Activated CD4-positive, alpha-beta T cell treated with anti-CD3 and anti-CD28 coated beads, Interleukin-2, amount 50 U/mL, for 16 hours (primary cell): ENCODE measurements around the gene RHOF.
A peak's percentile ranks its signal among the peaks of the same experiment; 100 is the strongest.

Experiments used
- DNase-seq: peaks from one replicate; pipeline ENCODE4 v3.0.0-alpha.2; 2020

Gene RHOF, protein sequence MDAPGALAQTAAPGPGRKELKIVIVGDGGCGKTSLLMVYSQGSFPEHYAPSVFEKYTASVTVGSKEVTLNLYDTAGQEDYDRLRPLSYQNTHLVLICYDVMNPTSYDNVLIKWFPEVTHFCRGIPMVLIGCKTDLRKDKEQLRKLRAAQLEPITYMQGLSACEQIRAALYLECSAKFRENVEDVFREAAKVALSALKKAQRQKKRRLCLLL

GRCh38 chr12:121793440-121793837, at the start of gene RHOF:
TSS of gene RHOF (minus strand) at chr12:121793688. CDS start at chr12:121793633, 55 bp downstream.
- no peak for DNase-seq

- DNase-seq, result no peak
Observed at GRCh38 chr12:121839993-121840761, 46.7 kb upstream of the RHOF start.

DNA sequence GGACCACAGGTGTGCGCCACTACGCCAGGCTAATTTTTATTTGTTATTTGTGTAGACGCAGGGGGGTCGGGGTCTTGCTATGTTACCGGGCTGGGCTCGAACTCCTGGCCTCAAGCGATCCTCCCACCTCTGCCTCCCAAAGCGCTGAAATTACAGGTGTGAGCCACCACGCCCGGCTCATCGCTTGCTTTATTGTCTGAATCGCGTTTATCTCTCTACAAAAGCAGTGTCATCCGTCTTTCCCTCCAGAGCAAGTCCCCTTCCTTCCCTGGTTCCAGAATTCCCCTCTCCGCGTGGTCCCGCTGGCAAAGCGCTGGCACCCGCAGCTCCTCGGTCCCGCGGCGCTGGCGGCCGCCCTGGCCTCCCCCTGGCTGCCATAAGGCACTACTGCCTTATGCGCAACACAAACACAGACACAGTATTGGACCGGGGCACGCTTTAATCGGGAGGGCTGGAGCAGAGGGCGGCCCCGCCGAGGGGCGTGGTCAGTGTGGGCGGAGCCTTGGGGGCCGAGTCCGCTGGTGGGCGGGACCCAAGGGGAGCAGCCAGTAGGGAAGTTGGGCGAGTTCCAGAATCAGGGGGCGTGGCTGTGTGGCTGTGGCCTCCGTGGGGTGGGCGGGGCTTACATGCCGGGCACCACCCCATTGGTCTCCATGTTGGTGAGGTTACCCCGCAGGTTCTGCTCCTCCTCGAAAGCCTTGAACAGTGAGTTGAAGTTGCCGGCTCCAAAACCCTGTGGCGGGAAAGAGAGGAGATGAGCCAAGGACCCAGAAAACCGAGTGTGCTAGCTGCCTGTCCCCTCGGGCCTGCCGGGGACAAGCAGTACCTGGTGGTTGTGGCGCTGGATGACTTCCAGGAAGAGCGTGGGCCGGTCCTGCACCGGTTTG, 45.9 kb upstream of the RHOF start:
- peak; percentile 99 for DNase-seq

- no peak for DNase-seq
Observed at GRCh38 chr12:121838126-121838525, 44.6 kb upstream of the RHOF start.

- DNase-seq, result no peak
Observed at GRCh38 chr12:121837680-121838079, 44.2 kb upstream of the RHOF start.

DNA sequence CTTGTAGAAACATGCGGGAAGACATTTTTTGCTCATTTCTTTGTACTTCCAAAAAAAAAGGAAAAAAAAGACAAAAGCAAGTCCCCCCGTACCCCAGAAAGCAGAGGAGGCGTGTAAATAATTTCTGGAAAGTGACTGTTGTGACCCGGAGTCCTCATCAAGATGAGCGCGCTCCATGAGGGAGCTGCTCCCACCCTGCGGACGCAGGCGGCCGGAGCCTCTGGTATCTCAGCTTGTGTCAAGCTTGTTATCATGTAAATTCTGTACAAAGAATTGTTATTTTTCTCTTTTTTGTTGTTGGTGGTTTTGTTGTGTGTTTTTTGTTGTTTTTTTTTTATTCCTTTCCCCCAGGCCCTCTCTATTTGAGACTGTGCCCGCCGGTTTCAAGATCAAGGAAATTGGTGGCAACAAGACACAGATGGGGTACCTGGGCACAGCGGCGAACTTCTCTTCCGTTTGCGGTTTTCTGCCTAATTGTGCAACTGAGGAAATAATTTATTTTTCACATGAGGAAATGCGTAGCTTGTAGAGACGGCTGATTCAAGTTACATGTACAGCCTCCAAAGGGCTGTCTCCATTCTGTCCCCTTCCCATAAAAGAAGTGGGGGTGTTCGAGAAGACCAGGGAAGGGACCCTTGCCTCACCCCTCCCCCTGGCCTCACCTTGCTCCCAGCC, 38.2 kb upstream of the RHOF start:
- no peak for DNase-seq

DNA sequence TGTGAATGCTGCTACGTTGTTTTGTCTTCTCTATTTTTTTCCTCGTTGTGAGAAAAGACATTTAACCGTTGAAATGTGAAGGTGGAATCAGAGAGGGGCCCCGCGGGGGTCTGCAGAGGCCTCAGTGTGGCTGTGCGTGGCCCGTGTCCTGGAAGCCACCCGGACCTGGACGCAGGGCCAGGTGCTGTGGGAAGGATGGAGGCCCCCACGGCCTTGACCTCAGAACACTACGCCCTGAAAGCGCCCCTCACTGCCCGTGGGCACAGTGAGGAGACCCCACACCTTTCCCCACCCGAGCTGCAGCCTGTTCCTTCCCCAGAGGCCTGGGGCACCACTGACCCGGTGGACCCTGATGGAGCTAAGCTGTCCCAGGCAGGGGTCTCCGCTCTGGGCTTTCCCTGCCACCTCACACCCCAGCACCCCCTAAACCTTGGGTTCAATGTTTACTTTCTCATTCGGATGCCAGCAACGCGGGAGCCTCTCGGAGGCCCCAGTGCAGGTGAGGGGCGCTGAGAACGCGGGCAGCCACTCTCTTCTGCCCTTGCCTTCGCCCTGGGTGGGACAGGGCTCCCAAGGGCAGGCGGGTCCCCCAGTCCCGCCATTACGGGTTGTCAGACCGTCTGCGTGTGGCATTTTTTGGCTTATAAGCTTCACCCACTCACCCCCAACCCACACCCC, 37.2 kb upstream of the RHOF start:
- DNase-seq, result no peak

DNA sequence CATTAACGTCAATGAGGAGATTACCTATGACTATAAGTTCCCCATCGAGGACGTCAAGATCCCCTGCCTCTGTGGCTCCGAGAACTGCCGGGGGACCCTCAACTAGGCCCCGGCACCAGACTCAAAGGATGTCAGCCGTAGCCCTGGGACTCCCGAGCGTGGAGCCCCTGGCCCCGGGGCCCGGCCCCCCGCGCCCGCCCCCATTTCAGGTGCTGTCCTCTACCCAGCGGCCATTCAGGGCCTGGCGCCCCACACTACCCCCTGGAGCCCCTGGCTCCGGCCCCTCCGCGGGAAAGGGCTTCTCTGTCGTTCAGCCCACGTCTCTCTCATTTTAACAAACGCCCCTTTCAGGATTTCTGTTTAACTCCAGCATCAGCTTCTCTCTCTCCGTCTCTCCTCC, 36.6 kb upstream of the RHOF start:
- DNase-seq, result no peak

DNA sequence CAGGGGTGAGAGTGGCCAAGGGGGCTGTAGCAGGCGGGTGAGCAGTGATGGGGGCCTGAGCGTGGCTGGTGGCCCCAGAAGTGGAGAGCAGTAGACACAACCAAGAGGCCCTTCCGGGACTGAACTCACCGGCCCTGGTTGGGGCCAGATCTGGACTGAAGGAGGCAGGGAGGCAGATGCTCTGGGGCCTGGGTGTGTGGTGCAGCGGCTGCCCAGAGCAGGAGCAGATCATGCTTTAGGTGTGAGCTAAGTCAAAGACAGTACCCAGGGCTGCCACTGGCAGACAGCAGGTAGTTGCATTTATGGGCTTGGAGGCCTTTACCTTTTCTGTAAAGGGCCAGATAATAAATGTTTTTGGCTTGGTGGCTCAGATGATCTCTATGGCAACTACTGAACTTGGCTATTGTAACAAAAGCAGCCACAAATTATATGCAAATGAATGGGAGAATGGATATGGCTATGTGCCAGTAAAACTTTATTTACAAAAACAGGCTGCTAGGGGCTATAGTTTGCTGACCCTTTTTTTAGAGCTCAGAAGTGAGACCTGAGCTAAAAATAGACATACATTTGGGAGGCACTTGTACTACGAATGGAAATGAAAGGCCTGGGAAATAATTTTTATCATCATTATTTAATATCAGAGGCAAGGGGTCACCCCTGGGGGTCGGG, 35.9 kb upstream of the RHOF start:
- DNase-seq, result no peak

DNA sequence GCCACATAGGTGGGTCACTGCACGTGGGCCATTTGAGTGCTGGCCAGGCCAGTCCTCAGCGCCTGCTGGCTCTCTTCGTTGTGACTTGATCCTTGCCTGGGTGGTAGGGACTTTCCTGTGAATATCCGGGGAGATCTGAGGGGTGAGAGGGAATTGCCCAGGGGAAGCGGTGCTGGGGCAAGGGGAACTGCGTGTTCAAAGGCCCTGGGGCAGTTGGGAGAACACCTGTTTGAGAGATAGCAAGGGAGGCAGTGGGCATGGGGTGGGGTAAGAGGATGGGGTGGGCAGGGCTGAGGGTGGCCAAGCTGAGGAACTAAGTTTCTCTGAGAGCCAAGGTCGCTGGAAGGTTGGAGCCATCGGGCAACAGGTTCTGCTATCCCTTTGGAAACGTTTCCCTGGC, 35.3 kb upstream of the RHOF start:
- DNase-seq, result no peak

DNA sequence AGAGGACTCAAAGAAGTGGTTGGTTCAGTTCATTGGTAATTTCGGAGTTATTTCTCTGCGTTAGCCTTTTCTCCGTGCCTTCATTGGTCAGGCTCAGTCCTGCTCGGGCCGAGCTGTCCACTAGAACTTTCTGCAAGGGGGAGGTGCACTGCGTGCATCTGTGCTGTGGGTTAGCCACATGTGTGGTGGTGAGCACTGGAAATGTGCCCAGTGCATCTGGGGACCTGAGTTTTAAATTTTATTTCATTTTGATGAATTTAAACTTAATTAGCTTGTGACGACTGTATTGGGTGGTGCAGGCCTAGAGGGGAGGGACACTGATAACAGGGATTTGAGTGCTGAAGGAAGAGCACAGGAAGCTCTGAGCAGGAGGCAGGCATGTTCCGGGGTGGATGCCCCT, 34.8 kb upstream of the RHOF start:
- DNase-seq, result no peak

GRCh38 chr12:121827351-121828099, 34.0 kb upstream of the RHOF start:
- DNase-seq, result no peak

- no peak for DNase-seq
Observed at GRCh38 chr12:121826318-121827150, 33.0 kb upstream of the RHOF start.

DNA sequence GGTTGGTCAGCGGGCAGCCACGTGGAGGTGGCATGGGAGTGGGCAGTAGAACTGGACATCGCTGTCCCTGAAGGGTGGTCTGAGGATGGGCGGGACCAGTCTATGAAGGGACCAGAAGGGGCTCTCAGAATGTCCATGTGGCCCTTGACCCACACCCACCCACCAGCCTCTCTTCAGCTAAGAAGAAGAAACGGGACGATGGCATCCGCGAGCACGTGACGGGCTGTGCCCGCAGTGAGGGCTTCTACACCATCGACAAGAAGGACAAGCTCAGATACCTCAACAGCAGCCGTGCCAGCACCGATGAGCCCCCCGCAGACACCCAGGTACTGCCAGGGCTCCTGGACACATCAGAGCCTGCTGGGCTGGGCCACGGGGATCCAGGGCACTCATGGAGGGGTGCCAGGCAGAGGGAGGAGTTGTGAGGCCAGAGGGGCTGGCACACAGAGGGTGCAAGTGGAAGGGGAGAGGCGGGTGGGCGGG, 31.6 kb upstream of the RHOF start:
- no peak for DNase-seq

DNA sequence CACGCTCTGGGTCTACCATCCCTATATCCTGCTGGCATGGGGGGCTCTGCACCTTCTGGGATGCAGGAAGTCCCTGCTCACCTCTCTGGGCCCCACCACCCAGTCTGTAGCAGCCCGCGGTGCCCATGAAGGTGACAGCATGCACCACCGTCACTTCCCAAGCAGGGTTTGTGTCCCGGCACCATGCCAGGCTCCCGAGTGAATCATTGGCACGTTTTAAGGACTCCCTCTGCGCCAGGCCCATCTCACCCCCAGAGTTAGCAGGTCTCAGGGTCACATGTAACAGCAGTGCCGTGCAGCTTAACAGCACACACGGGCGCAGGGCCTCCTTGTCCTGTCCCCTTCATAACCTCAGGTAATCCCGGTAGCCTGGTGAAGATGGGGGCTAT, 30.2 kb upstream of the RHOF start:
- DNase-seq, result no peak

DNA sequence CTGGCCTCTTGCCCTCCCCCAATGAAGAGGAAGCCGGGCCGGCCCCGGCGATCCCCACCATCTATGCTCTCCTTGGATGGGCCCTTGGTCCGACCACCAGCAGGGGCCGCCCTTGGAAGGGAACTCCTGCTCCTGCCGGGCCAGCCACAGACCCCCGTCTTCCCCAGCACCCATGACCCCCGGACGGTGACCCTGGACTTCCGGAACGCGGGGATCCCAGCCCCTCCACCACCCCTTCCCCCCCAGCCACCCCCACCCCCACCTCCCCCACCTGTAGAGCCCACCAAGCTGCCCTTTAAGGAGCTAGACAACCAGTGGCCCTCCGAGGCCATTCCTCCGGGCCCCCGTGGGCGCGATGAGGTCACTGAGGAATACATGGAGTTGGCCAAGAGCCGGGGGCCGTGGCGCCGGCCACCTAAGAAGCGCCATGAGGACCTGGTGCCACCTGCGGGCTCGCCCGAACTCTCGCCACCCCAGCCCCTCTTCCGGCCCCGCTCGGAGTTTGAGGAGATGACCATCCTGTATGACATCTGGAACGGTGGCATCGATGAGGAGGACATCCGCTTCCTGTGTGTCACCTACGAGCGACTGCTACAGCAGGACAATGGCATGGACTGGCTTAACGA, 29.7 kb upstream of the RHOF start:
- DNase-seq, result no peak

DNA sequence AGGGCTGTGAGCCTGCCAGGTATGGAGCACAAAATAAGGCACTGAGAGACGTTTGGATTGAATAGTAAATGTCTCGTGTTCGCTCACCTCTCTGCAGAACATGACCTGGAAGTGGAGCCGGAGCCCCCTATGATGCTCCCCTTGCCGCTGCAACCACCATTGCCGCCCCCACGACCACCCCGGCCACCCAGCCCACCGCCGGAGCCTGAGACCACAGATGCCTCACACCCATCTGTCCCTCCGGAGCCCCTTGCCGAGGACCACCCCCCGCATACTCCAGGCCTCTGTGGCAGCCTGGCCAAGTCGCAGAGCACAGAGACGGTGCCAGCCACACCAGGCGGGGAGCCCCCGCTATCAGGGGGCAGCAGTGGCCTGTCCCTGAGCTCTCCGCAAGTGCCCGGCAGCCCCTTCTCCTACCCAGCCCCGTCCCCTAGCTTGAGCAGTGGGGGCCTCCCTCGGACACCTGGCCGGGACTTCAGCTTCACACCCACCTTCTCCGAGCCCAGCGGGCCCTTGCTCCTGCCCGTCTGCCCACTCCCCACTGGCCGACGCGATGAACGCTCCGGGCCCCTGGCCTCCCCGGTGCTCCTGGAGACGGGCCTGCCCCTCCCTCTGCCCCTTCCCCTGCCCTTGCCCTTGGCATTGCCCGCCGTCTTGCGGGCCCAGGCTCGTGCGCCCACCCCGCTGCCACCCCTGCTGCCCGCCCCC, 29.1 kb upstream of the RHOF start:
- no peak for DNase-seq

GRCh38 chr12:121820056-121820455, 26.6 kb upstream of the RHOF start:
- DNase-seq, result no peak
